Caki2 (cell line): ENCODE results near the gene CHST2. TPM values are rescaled to one million over a fixed set of nuclear protein-coding genes. Genes with fewer than 3 reads are reported as not detected.
"Not testable (repeated sequence)": the region's sequence is repeated elsewhere in the genome, so short reads cannot be mapped to it uniquely, and the experiment has no call there.

ENCODE experiments used
- DNase-seq: peaks from one replicate; pipeline ENCODE4 v3.0.0-alpha.2; 2015; ENCODE audit warnings: low read depth
- in situ Hi-C: cut with HindIII; loops from 2 replicates; pipeline ENCODE4 v1.10.0; 2016; ENCODE audit warnings: low sequenced_read_pairs, low pct_unique_long_range_greater_than_20kb, mixed read lengths
- total RNA-seq: library from RNA; depleted of rRNA; stranded (reverse); fragments of >200 nt; shearing (Covaris generic); gene quantifications from 2 replicates; pipeline ENCODE4 v1.2.3, GENCODE V29; 2014; ENCODE audit warnings: low replicate concordance; rRNA removed

The CHST2 gene
- 13.1 and 15.1 TPM in 2 replicates for total RNA-seq

DNA sequence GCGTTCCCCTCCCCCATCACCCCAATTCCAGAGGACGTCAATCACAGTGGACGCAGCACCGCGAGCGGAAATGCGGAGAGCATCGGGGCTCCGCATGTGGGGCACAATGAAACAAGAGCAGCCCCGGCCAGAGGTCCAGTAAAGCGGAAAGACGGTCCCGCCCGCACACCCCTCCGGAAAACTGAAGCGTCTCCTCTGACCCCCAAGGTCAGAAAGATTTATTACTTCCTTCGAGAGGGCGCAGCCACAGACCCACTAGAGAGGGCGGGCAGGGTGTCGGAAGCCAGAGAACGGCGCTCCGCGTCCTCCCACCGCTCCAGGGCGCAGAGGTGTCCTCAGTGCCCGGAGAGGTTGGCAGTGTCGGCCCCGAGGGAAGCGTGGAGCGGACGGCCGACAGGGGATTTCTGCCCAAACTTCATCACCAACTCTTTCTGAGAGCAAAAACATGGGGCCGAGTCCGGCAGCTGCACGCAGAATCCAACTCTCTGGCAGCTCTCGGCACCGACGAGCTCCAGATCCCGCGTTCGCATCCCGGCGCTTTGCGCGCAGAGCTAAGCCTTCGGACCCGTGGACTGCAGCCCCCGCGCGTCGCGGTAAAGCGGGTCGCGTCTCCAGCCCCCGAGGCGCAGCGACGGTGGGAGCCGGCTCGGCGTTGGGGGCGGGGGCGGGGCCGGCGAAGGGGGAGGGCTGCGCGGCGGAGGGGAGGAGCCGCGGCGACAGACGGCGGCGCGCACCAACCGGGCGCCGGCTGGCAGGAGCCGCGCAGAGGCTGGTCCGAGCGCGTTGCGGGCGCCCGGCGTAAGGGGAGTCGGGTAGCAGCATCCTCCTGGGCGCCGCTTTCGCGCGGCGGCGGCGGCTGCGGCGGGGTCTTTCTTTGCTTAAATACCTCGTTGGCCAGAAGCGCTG is at the start of gene CHST2:
CHST2 (plus strand) TSS at position 763 of the 906 bp plus-strand sequence. CDS start 1,046 bp downstream, outside the sequence.
- in situ Hi-C loops, result no loop called here
- DNase-seq, result peak; percentile 66

GRCh38 chr3:143070977-143071551 is 48.5 kb upstream of the CHST2 start:
- in situ Hi-C loops, result no loop called here
- DNase-seq, result peak; percentile 33

DNA sequence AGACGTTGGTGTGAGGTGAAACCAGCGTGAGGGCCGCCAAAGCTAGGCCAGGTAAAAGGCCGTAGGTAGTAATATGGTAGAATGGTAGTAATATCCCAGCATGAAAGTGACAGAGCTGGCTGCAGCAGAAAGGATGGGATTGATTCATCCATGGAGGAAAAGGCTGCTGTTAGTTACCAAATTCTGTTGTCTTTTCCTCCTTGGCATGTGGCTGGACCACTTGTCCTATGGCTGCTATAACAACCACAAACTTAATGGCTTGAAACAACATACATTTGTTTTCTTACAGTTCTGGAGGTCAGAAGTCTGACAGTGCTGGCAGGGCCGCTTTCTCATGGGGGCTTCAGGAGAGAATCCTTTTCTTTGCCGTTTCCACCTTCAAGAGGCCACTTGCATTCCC is 47.8 kb upstream of the CHST2 start:
- in situ Hi-C loops, result no loop called here
- DNase-seq, result no peak

DNA sequence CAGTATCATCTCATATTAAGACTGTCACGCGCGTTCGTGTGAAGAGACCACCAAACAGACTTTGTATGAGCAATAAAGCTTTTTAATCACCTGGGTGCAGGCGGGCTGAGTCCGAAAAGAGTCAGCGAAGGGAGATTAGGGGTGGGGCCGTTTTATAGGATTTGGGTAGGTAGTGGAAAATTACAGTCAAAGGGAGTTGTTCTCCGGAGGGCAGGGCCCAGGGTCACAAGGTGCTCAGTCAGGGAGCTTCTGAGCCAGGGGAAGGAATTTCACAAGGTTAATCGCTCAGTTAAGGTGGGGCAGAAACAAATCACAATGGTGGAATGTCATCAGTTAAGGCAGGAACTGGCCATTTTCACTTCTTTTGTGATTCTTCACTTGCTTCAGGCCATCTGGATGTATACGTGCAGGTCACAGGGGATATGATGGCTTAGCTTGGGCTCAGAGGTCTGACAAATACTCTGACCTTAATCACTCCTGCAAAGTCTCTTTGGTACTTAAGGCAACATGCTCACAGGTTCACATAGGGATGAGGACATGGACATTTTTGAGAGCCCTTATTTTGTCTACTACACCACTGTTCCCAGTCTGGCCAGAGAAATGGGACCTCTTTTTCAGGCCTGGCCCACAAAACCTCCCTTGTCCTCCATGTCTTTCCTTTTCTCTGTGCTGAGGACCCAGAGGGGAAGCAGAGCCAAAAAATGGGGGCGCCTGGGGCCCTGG is 47.1 kb upstream of the CHST2 start:
- DNase-seq, in situ Hi-C loops: not testable (repeated sequence)

- in situ Hi-C loops, DNase-seq: not testable (repeated sequence)
These were observed 46.0 kb upstream of the CHST2 start for GRCh38 chr3:143073541-143073940.

DNA sequence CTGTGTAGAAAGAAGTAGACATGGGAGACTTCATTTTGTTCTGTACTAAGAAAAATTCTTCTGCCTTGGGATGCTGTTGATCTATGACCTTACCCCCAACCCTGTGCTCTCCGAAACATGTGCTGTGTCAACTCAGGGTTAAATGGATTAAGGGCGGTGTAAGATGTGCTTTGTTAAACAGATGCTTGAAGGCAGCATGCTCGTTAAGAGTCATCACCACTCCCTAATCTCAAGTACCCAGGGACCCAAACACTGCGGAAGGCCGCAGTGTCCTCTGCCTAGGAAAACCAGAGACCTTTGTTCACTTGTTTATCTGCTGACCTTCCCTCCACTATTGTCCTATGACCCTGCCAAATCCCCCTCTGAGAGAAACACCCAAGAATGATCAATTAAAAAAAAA is 45.6 kb upstream of the CHST2 start:
- DNase-seq, in situ Hi-C loops: not testable (repeated sequence)

DNA sequence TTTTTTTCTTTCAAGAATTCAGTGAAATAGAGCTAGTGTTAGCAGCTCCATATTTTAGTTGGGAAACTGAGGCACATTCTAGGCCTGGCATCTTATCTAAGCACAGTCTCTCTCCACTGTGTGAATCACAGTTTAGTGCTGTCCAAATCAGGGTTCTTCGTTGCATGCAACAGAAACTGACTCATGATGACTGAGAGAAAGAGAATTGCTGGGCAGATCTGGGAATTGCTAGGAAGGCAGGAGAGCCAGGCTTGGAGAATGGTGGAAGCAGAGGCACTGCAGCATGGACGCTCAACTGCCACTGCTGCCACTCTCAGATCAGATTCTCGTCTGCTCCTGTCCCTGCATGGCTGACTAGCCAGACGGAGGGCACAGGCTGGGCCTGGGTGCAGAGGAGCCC is 40.7 kb upstream of the CHST2 start:
- in situ Hi-C loops, result no loop called here
- peak; percentile 8 for DNase-seq

DNA sequence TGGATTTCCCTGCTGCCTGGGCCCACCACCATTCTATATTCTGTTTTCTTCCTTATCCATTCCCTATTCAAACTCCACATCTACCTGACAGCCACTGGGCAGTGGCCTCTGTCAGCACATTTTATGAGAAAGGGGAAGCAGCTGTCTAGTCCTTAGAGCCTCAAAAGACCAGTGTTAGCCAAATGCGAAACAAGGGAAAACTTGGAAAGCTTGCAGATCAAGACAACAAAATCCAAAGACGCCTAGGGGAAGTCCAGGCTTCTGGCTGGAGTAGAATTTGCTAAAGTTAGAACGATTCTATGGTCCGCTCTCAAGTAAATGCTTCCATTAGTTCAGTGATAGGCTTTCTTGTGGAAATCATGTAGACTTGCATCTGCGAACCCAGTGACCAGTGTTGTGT is 39.4 kb upstream of the CHST2 start:
- in situ Hi-C loops, result no loop called here
- DNase-seq, result no peak

- DNase-seq, result no peak
- in situ Hi-C loops, result no loop called here
These were observed 38.2 kb upstream of the CHST2 start for GRCh38 chr3:143081365-143081764.

GRCh38 chr3:143081844-143082778 is 37.5 kb upstream of the CHST2 start:
- DNase-seq, result no peak
- in situ Hi-C loops, result no loop called here

DNA sequence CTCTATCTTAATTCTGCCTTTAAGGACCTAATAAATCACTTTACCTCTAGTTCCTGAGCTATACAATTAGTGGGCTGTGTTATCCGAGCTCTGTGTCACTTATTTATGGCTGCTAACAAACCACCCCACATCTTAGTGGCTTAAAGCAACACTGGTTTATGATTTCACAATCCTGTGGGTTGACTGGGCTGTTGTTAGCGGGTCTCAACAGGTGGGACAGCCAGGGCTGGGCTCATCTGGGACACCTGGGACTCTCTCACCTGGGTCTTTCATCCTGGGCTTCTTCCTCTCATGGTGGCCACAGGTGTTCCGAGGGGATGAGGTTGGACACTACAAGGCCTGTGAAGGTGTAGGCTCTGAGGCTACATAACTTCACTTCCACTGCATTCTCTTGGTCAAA is 35.8 kb upstream of the CHST2 start:
- in situ Hi-C loops, result no loop called here
- no peak for DNase-seq

DNA sequence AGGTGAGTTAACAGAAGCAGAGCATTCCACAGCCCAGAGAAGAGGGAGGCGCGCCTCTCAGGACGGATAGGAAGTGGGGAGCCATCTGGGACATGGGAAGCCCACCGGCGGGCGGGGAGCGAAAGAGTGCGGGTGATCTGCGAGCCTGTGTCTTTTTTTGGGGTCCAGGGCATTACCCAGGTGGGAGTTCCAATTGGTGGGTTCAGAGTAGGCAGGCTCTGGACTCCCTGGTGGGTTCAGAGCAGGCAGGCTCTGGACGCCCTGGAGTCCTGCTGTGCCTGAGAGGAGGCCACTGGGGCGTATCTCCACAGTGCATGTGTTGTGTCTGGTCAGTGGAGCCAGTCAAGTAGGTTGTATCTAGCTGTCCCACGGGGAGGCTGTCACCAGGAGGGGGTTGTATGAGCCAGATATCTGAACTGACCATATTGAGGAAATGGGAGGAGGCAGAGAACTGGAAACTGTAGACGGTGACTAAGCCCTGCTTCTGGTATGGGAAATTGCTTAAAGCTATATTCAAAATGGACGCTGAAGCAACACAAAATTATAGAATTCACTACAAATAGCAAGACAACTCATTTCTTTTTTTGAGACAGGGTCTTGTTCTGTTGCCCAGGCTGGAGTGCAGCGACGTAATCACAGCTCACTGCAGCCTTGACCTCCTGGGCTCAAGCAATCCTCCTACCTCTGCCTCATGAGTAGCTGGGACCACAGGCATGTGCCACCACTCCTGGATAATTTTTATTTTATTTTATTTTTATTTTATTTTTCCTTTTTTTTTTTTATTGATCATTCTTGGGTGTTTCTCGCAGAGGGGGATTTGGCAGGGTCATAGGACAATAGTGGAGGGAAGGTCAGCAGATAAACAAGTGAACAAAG is 34.5 kb upstream of the CHST2 start:
- in situ Hi-C loops, result no loop called here
- peak; percentile 49 for DNase-seq

DNA sequence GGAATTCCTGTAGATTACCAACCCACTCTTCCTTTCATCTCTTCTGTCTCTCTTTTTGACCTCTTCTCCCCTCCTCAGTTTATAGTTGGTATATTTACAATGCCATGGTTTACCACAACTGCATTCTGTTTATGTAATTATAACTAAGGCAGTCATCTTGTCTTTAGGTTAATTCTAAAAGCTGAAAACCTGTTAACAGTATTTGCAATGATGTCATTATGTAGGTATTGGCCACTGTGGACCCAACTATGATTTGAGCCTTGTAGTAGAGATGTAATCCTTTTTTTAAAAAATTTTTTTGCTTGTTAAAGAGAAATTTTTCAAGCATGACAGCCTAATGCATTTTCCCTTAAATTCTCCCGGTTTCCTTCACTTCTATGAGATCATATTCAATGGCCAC is 30.7 kb upstream of the CHST2 start:
- in situ Hi-C loops, result no loop called here
- DNase-seq, result no peak

GRCh38 chr3:143089965-143090364 is 29.6 kb upstream of the CHST2 start:
- no peak for DNase-seq
- in situ Hi-C loops, result no loop called here

GRCh38 chr3:143090486-143090885 is 29.1 kb upstream of the CHST2 start:
- in situ Hi-C loops, result no loop called here

DNA sequence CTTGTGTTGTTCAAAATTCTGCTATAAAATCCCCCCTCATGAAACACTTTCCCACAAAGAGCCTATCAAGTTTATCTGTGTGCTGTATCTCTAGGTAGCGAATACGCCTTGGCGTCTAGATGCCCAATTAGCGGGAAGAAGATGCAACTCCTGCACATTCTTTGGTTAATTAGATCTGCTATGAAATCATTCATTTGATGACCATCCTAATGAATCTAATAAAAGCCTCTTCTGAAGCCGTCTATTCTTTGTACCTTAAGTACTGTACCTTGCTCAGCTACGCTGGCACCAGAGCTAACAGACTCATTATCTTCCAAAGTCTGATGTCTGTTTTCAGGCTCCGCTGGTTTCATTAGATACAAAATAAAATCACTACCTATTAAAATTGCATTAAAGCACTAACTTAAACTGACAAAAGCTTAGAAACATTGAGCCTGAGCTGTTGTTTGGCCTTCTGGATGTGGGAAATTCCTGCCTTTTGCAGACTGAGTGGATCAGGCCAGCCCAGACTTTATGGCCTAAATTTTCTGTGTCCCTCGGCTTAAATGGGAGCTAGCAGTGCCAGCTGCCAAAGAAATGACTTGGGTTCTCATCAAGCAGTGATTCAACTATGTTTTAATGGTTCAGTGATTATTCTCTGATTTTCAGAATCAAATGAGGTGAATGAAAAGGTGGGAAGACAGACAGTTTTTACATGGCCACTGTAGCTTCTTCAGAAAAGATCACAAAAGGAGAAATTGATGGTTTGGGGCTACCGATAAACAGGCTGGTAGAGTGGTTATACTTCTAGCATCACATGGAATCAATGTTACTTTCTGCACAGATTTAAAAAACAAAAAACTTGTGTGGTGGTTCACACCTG is 28.4 kb upstream of the CHST2 start:
- in situ Hi-C loops, result no loop called here
- DNase-seq, result no peak

More at GRCh38 chr3:143090486-143090885, 29.1 kb upstream of the CHST2 start:
- DNase-seq, result no peak
